H9 (cell line): Measurements from ENCODE around the gene NRK. TPM values are rescaled to one million over a fixed set of nuclear protein-coding genes. Genes with fewer than 3 reads are reported as not detected.

Source experiments
- DNase-seq: peaks from one replicate; pipeline ENCODE4 v3.0.0-alpha.2; 2017
- H2AFZ ChIP-seq: one replicate; pipeline ENCODE4 v1.6.1; 2013; ENCODE audit warnings: mild to moderate bottlenecking, low read length, control low read depth, moderate library complexity
- H2AK5ac ChIP-seq: 2 replicates; pipeline ENCODE4 v1.6.1; 2013; ENCODE audit warnings: low read length, control low read depth, mixed read lengths; ENCODE audit not compliant: insufficient read length
- H2BK120ac ChIP-seq: one replicate; pipeline ENCODE4 v1.6.1; 2013; ENCODE audit warnings: low read depth, mild to moderate bottlenecking, low read length, control low read depth, inconsistent platforms; ENCODE audit not compliant: poor library complexity, severe bottlenecking
- H2BK12ac ChIP-seq: 2 replicates; pipeline ENCODE4 v1.6.1; 2013; ENCODE audit warnings: low read length, control low read depth, mixed read lengths, low read depth; ENCODE audit not compliant: insufficient read length
- H2BK15ac ChIP-seq: 2 replicates; pipeline ENCODE4 v1.6.1; 2013; ENCODE audit warnings: low read depth, low read length, control low read depth
- H2BK20ac ChIP-seq: one replicate; pipeline ENCODE4 v1.6.1; 2013; ENCODE audit warnings: low read depth, mild to moderate bottlenecking, low read length, control low read depth, inconsistent platforms; ENCODE audit not compliant: poor library complexity, severe bottlenecking
- H2BK5ac ChIP-seq: 2 replicates; pipeline ENCODE4 v1.6.1; 2013; ENCODE audit warnings: low read length, control low read depth, mixed read lengths; ENCODE audit not compliant: insufficient read length
- H3K14ac ChIP-seq: 2 replicates; pipeline ENCODE4 v1.6.1; 2013; ENCODE audit warnings: low read length, control low read depth; ENCODE audit not compliant: insufficient read depth
- H3K18ac ChIP-seq: 2 replicates; pipeline ENCODE4 v1.6.1; 2013; ENCODE audit warnings: low read depth, mild to moderate bottlenecking, mixed read lengths, low read length, control low read depth; ENCODE audit not compliant: insufficient read length
- H3K23ac ChIP-seq: 2 replicates; pipeline ENCODE4 v1.6.1; 2013; ENCODE audit warnings: low read length, control low read depth, mixed read lengths, low read depth; ENCODE audit not compliant: insufficient read length
- H3K23me2 ChIP-seq: 2 replicates; pipeline ENCODE4 v1.6.1; 2013; ENCODE audit warnings: low read depth, mild to moderate bottlenecking, mixed read lengths, low read length, control low read depth; ENCODE audit not compliant: insufficient read length, poor library complexity, severe bottlenecking
- H3K27ac ChIP-seq: 2 replicates; pipeline ENCODE4 v1.5.1; 2013; ENCODE audit warnings: low read length, control low read depth, mixed read lengths, low read depth; ENCODE audit not compliant: insufficient read length
- H3K27me3 ChIP-seq: 2 replicates; pipeline ENCODE4 v1.6.1; 2013; ENCODE audit warnings: low read length, control low read depth, inconsistent platforms; ENCODE audit not compliant: insufficient read depth
- H3K4ac ChIP-seq: 2 replicates; pipeline ENCODE4 v1.6.1; 2013; ENCODE audit warnings: low read depth, mild to moderate bottlenecking, control low read depth, inconsistent platforms, low read length, moderate library complexity
- H3K4me1 ChIP-seq: 2 replicates; pipeline ENCODE4 v1.6.1; 2013; ENCODE audit warnings: low read length, control low read depth, inconsistent platforms; ENCODE audit not compliant: insufficient read depth
- H3K4me2 ChIP-seq: 2 replicates; pipeline ENCODE4 v1.6.1; 2013; ENCODE audit warnings: low read length, control low read depth, mixed read lengths; ENCODE audit not compliant: insufficient read length, insufficient read depth
- H3K56ac ChIP-seq: 2 replicates; pipeline ENCODE4 v1.6.1; 2013; ENCODE audit warnings: low read depth, mild to moderate bottlenecking, mixed read lengths, low read length, control low read depth; ENCODE audit not compliant: insufficient read length
- H3K79me1 ChIP-seq: 2 replicates; pipeline ENCODE4 v1.6.1; 2013; ENCODE audit warnings: low read depth, mild to moderate bottlenecking, moderate library complexity, low read length, control low read depth, inconsistent platforms; ENCODE audit not compliant: insufficient read depth, poor library complexity, severe bottlenecking
- H3K79me2 ChIP-seq: 2 replicates; pipeline ENCODE4 v1.6.1; 2013; ENCODE audit warnings: low read length, control low read depth, inconsistent platforms; ENCODE audit not compliant: insufficient read depth
- H3K9ac ChIP-seq: 2 replicates; pipeline ENCODE4 v1.6.1; 2013; ENCODE audit warnings: low read length, control low read depth, mixed read lengths; ENCODE audit not compliant: insufficient read length; ENCODE audit errors: extremely low read depth
- H3K9me3 ChIP-seq: one replicate; pipeline ENCODE4 v1.6.1; 2013; ENCODE audit warnings: low read depth, low read length, inconsistent platforms; ENCODE audit not compliant: control insufficient read depth
- H3T11ph ChIP-seq: one replicate; pipeline ENCODE4 v1.6.1; 2013; ENCODE audit warnings: mild to moderate bottlenecking, low read length, control low read depth, inconsistent platforms
- H4K20me1 ChIP-seq: one replicate; pipeline ENCODE4 v1.6.1; 2013; ENCODE audit not compliant: control insufficient read depth, insufficient read length, insufficient read depth
- H4K5ac ChIP-seq: 2 replicates; pipeline ENCODE4 v1.6.1; 2013; ENCODE audit warnings: low read depth, mild to moderate bottlenecking, mixed read lengths, low read length, control low read depth; ENCODE audit not compliant: insufficient read length
- H4K8ac ChIP-seq: replicated peaks from 2 replicates; pipeline ENCODE4 v1.6.1; 2013; ENCODE audit warnings: low read length, control low read depth, mixed read lengths, low read depth; ENCODE audit not compliant: insufficient read length
- H4K91ac ChIP-seq: 2 replicates; pipeline ENCODE4 v1.6.1; 2013; ENCODE audit warnings: low read depth, mild to moderate bottlenecking, moderate library complexity, mixed read lengths, low read length, control low read depth; ENCODE audit not compliant: insufficient read length
- H3K27ac Mint-ChIP-seq, 3 experiments: 2 replicates in 2 of 3; 3 replicates in 1 of 3; pipeline ENCODE4 v1.8.0; 2020 to 2021; ENCODE audit warnings: mixed read lengths in 3 of 3, mild to moderate bottlenecking in 1 of 3, moderate library complexity in 1 of 3
- H3K27me3 Mint-ChIP-seq: 2 replicates; pipeline ENCODE4 v1.8.0; 2021; ENCODE audit warnings: low read depth, mild to moderate bottlenecking, moderate library complexity, mixed read lengths
- H3K36me3 Mint-ChIP-seq, 3 experiments: 2 replicates in 2 of 3; 3 replicates in 1 of 3; pipeline ENCODE4 v1.8.0; 2020 to 2021; ENCODE audit warnings: low read depth in 3 of 3, mixed read lengths in 3 of 3; ENCODE audit not compliant: insufficient read depth in 1 of 3
- H3K4me1 Mint-ChIP-seq, 2 experiments: 2 replicates each; pipeline ENCODE4 v1.8.0; 2020; ENCODE audit warnings: mixed read lengths in 2 of 2
- H3K4me3 Mint-ChIP-seq, 2 experiments: 2 replicates in 1 of 2; 3 replicates in 1 of 2; pipeline ENCODE4 v1.8.0; 2020 to 2021; ENCODE audit warnings: mild to moderate bottlenecking in 2 of 2, mixed read lengths in 2 of 2, moderate library complexity in 1 of 2
- H3K9me3 Mint-ChIP-seq, 2 experiments: 2 replicates in 1 of 2; 3 replicates in 1 of 2; pipeline ENCODE4 v1.8.0; 2020; ENCODE audit warnings: mild to moderate bottlenecking in 2 of 2, mixed read lengths in 2 of 2, moderate library complexity in 1 of 2
- WGBS: extraction: QIAGEN DNeasy Blood & Tissue Kit; methylation state at CpG from one replicate; pipeline ENCODE4 v1.1.7; 2013; ENCODE audit warnings: missing lambda C conversion rate, low lambda C conversion rate, mixed read lengths; ENCODE audit not compliant: insufficient read length; ENCODE audit errors: extremely low coverage; 5-methylcytosine and 5-hydroxymethylcytosine counted together
- total RNA-seq: library from RNA; stranded (reverse); gene quantifications from 2 replicates; pipeline ENCODE4 v1.2.1, GENCODE V29; 2021
- TF ChIP-seq, protein P1 (sequence below): fragments of 200-600 bp; sonication (generic); conservative IDR thresholded peaks from 3 replicates; pipeline ENCODE4 v1.8.0; 2021; ENCODE audit warnings: antibody characterized with exemption, mild to moderate bottlenecking

NRK gene
- total RNA-seq, 1 experiment from 2014 or later = 1.4 TPM

DNA sequence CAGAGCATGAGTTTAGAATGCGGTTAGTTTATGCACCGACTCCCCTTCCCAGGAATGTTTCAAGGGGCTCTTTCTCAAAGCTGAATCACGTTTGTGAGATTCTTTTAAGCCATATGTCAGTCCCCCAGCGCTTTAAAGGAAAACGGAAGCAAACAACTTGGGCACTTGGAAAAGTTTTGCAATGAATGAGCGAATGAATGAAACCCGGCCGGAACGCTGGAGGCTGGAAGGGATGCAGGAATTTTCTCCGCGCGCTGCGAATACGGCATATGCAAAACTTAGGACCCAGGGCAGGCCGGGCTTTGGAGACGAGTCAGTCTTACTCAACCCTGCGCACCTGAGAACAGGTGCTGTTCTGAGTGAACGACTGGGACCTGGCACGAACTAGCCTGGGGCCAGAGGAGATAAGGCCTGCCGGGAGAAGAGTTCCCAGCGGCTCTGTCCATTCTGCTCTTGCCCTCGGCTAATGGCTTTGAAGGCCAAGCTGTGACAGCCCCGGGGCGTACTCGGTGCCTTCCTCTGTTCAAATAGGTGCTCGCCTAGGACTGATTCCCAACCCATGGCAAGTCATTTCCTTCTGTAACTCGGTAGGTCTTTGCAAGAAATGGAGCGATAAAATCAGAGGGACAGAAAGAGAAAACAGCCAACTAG, 743 bp upstream of the NRK start:
- no peaks in the 10 kb centered on the region; a peak in 2 of 7 replicates for H3K36me3 Mint-ChIP-seq
- no peak overlapping the region for H4K5ac ChIP-seq
- no peak overlapping the region for H2BK15ac ChIP-seq
- no peak overlapping the region for H2BK20ac ChIP-seq
- peak; percentile 75 for DNase-seq
- H3K23ac ChIP-seq = no peak overlapping the region
- H3K27ac Mint-ChIP-seq = peak overlapping the region in 1 of 3 experiments; percentile 55; a peak in 1 of 7 replicates
- H2BK120ac ChIP-seq = no peak overlapping the region
- H2AFZ ChIP-seq = no peak overlapping the region
- no peak overlapping the region for H3K14ac ChIP-seq
- H3T11ph ChIP-seq = no peak overlapping the region
- H3K4me2 ChIP-seq = peak overlapping the region; percentile 97
- no peaks in the 10 kb centered on the region for H3K79me2 ChIP-seq
- no peak overlapping the region for H4K91ac ChIP-seq
- H3K56ac ChIP-seq = no peak overlapping the region
- H2BK5ac ChIP-seq = no peak overlapping the region
- H4K8ac ChIP-seq = no peak overlapping the region
- no peak overlapping the region for H3K18ac ChIP-seq
- H3K79me1 ChIP-seq = no peaks in the 10 kb centered on the region
- no peak overlapping the region for H3K27ac ChIP-seq
- H2AK5ac ChIP-seq = no peak overlapping the region
- WGBS = no CpG with 5 or more reads among the region's 28 CpGs
- H3K23me2 ChIP-seq = peaks cover 15% of the 10 kb centered on the region
- no peaks in the 10 kb centered on the region; the same call in 1 of the 2 replicates for H3K27me3 ChIP-seq
- no peak overlapping the region for H2BK12ac ChIP-seq
- H4K20me1 ChIP-seq = no peaks in the 10 kb centered on the region
- no peaks in the 10 kb centered on the region; the same call in 1 of the 2 replicates for H3K4me1 ChIP-seq
- H3K27me3 Mint-ChIP-seq = peaks cover 55% of the 10 kb centered on the region
- TF ChIP-seq, protein P1, sequence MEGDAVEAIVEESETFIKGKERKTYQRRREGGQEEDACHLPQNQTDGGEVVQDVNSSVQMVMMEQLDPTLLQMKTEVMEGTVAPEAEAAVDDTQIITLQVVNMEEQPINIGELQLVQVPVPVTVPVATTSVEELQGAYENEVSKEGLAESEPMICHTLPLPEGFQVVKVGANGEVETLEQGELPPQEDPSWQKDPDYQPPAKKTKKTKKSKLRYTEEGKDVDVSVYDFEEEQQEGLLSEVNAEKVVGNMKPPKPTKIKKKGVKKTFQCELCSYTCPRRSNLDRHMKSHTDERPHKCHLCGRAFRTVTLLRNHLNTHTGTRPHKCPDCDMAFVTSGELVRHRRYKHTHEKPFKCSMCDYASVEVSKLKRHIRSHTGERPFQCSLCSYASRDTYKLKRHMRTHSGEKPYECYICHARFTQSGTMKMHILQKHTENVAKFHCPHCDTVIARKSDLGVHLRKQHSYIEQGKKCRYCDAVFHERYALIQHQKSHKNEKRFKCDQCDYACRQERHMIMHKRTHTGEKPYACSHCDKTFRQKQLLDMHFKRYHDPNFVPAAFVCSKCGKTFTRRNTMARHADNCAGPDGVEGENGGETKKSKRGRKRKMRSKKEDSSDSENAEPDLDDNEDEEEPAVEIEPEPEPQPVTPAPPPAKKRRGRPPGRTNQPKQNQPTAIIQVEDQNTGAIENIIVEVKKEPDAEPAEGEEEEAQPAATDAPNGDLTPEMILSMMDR = no peak
- H3K4me3 Mint-ChIP-seq = peak overlapping the region; percentile 66 to 92
- peaks cover 6 to 9% of the 10 kb centered on the region in 2 experiments for H3K4me1 Mint-ChIP-seq
- no peak overlapping the region for H3K4ac ChIP-seq
- H3K9me3 Mint-ChIP-seq = peaks cover 0 to 56% of the 10 kb centered on the region in 2 experiments; a peak in 2 of 5 replicates
- H3K9ac ChIP-seq = peak overlapping the region; percentile 44
- no peaks in the 10 kb centered on the region for H3K9me3 ChIP-seq
